ENCODE results near the gene DAAM1. TPM values are rescaled to one million over a fixed set of nuclear protein-coding genes. Genes with fewer than 3 reads are reported as not detected.
A peak's percentile ranks its signal among the peaks of the same experiment; 100 is the strongest.

The DAAM1 gene
- total and polyA plus RNA-seq, 2 donors (not counting 1 experiment from before 2014, with no cell fraction given): 11.2 to 34.3 TPM

DNA sequence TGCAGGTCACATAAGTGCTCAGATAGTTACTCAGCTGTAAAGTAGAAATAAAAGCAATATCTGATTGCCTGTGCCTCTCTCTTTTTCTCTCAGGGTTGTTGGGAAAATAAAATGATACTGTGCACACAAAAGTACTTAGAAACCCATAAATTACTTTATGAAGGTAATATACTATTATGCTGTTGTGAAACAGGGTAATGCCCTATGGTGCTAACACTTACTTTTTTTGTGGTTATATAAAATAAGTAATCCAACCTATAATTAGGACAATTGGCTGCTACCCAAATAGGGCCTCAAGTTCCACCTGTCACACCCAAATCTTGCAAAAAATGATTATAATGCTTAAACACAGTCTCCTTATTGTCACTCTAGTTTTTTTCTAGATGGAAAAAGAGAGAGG lies 50.6 kb downstream of the DAAM1 start:
- ATAC-seq (ENCODE audit: low read depth) (no peak), DNase-seq (no peak)
- POLR2A ChIA-PET: no interaction called here
- Mint-ChIP-seq H3K9me3 (ENCODE audit: insufficient read depth) (no peaks in the 10 kb centered on the region), H3K4me3 (no peak overlapping the region), H3K27me3 (no peaks in the 10 kb centered on the region), H3K27ac (no peak overlapping the region), H3K4me1 (peaks cover 26% of the 10 kb centered on the region)
- intact Hi-C loops (cut with micrococcal nuclease): no loop called here
- no peaks in the 10 kb centered on the region for H4K20me1 ChIP-seq (ENCODE audit: control insufficient read depth, insufficient read depth, low read length, poor library complexity, severe bottlenecking)
- no peak overlapping the region for H3K27ac ChIP-seq (ENCODE audit: low read length in 2 of 2)
- H3K9me3 ChIP-seq (ENCODE audit: control extremely low read depth in 1 of 3, control insufficient read depth in 2 of 3, insufficient read depth in 1 of 3, low read length in 2 of 3): no peaks in the 10 kb centered on the region
- no peak overlapping the region for H3K4me2 ChIP-seq (replicated peaks; ENCODE audit: low read depth, low read length, poor library complexity, severe bottlenecking)
- peaks cover 7 to 10% of the 10 kb centered on the region in 2 donors for H3K4me1 ChIP-seq (ENCODE audit: control insufficient read depth in 2 of 2, insufficient read depth in 2 of 2, low read length in 2 of 2)
- TF ChIP-seq CTCF (IDR thresholded peaks at IDR 0.05) (no peak), EZH2 (IDR thresholded peaks at IDR 0.05; ENCODE audit: borderline replicate concordance, insufficient read depth, low read depth, low read length, poor library complexity, severe bottlenecking) (no peak)
- H3K27me3 ChIP-seq (replicated peaks in 1 of 4; ENCODE audit: control extremely low read depth in 1 of 4, control insufficient read depth in 3 of 4, insufficient read depth in 4 of 4, low read length in 3 of 4): no peaks in the 10 kb centered on the region
- H2AFZ ChIP-seq (ENCODE audit: insufficient read depth, low read depth, low read length, poor library complexity, severe bottlenecking): no peak overlapping the region
- H3K36me3 ChIP-seq (replicated peaks in 1 of 2; ENCODE audit: control extremely low read depth in 1 of 2, control insufficient read depth in 1 of 2, extremely low read depth in 1 of 2, insufficient read depth in 2 of 2, low read length in 1 of 2): peaks cover 0 to 1% of the 10 kb centered on the region in 2 experiments
- peaks cover 43% of the 10 kb centered on the region for H3K79me2 ChIP-seq (ENCODE audit: control insufficient read depth, insufficient read depth, low read length)
- no peak overlapping the region for H3K9ac ChIP-seq (ENCODE audit: low read length)
- no peak overlapping the region for H3K4me3 ChIP-seq (ENCODE audit: control extremely low read depth in 1 of 5, extremely low read depth in 1 of 5, insufficient read depth in 1 of 5, low read depth in 2 of 5, low read length in 4 of 5)
- CTCF ChIA-PET: no interaction called here

DNA sequence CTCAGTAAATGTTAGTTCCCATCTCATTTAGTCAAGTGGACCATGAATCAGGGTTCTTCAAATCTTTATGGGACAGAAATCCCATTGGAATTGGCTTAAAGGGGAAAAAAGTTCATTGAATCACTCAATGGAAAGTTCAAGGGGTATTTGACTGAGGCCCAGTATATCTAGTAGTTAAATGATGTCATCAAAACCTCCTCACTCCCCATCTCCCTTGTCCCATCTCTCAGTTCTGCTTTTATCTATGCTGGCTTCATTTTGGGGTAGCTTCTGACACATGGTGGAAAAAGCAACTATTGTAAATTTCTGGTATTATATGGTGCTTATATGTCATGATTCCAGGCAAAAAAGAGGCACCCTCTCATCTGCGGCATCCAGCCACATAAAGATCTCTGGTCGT lies 51.9 kb downstream of the DAAM1 start:
- no peaks in the 10 kb centered on the region for H3K9me3 Mint-ChIP-seq (ENCODE audit: insufficient read depth)
- H3K27me3 Mint-ChIP-seq: no peaks in the 10 kb centered on the region
- peak; percentile 49 for ATAC-seq (ENCODE audit: low read depth)

More for the DNA sequence above, 51.9 kb downstream of the DAAM1 start:
- intact Hi-C loops (cut with micrococcal nuclease): no loop called here
- Histone ChIP-seq H3K27ac (ENCODE audit: low read length in 2 of 2) (no peak overlapping the region), H3K36me3 (replicated peaks in 1 of 2; ENCODE audit: control extremely low read depth in 1 of 2, control insufficient read depth in 1 of 2, extremely low read depth in 1 of 2, insufficient read depth in 2 of 2, low read length in 1 of 2) (peaks cover 0 to 1% of the 10 kb centered on the region in 2 experiments), H3K9me3 (ENCODE audit: control extremely low read depth in 1 of 3, control insufficient read depth in 2 of 3, insufficient read depth in 1 of 3, low read length in 2 of 3) (no peaks in the 10 kb centered on the region), H3K4me3 (ENCODE audit: control extremely low read depth in 1 of 5, extremely low read depth in 1 of 5, insufficient read depth in 1 of 5, low read depth in 2 of 5, low read length in 4 of 5) (no peak overlapping the region), H3K79me2 (ENCODE audit: control insufficient read depth, insufficient read depth, low read length) (peaks cover 43% of the 10 kb centered on the region), H3K9ac (ENCODE audit: low read length) (no peak overlapping the region), H3K4me2 (replicated peaks; ENCODE audit: low read depth, low read length, poor library complexity, severe bottlenecking) (no peak overlapping the region), H2AFZ (ENCODE audit: insufficient read depth, low read depth, low read length, poor library complexity, severe bottlenecking) (no peak overlapping the region), H3K27me3 (replicated peaks in 1 of 4; ENCODE audit: control extremely low read depth in 1 of 4, control insufficient read depth in 3 of 4, insufficient read depth in 4 of 4, low read length in 3 of 4) (no peaks in the 10 kb centered on the region), H3K4me1 (ENCODE audit: control insufficient read depth in 2 of 2, insufficient read depth in 2 of 2, low read length in 2 of 2) (peaks cover 7 to 12% of the 10 kb centered on the region in 2 donors), H4K20me1 (ENCODE audit: control insufficient read depth, insufficient read depth, low read length, poor library complexity, severe bottlenecking) (no peaks in the 10 kb centered on the region)
- no peak for DNase-seq
- WGBS (ENCODE audit: insufficient coverage): 100% methylated on average over 2 of the region's 2 CpGs
- peak overlapping the region; percentile 62 for H3K27ac Mint-ChIP-seq
- POLR2A ChIA-PET: no interaction called here
- CTCF ChIA-PET: interaction anchor here (1.0 kb wide), 1 partner anchor 73 kb away, joined by 3 read pairs; no protein-coding TSS in a partner anchor
- H3K4me3 Mint-ChIP-seq: no peak overlapping the region
- peaks cover 27% of the 10 kb centered on the region for H3K4me1 Mint-ChIP-seq
- TF ChIP-seq CTCF (IDR thresholded peaks at IDR 0.05) (no peak), EZH2 (IDR thresholded peaks at IDR 0.05; ENCODE audit: borderline replicate concordance, insufficient read depth, low read depth, low read length, poor library complexity, severe bottlenecking) (no peak)
